ENCODE data around the gene DHRS1. TPM values are rescaled to one million over a fixed set of nuclear protein-coding genes. Genes with fewer than 3 reads are reported as not detected.
A peak's percentile ranks its signal among the peaks of the same experiment; 100 is the strongest.

Gene DHRS1
- total and polyA plus RNA-seq, 8 donors: 24.9 to 55.5 (median 42.6) TPM

- no peaks in the 10 kb centered on the region for H3K27me3 ChIP-seq
- TF ChIP-seq, protein P1, sequence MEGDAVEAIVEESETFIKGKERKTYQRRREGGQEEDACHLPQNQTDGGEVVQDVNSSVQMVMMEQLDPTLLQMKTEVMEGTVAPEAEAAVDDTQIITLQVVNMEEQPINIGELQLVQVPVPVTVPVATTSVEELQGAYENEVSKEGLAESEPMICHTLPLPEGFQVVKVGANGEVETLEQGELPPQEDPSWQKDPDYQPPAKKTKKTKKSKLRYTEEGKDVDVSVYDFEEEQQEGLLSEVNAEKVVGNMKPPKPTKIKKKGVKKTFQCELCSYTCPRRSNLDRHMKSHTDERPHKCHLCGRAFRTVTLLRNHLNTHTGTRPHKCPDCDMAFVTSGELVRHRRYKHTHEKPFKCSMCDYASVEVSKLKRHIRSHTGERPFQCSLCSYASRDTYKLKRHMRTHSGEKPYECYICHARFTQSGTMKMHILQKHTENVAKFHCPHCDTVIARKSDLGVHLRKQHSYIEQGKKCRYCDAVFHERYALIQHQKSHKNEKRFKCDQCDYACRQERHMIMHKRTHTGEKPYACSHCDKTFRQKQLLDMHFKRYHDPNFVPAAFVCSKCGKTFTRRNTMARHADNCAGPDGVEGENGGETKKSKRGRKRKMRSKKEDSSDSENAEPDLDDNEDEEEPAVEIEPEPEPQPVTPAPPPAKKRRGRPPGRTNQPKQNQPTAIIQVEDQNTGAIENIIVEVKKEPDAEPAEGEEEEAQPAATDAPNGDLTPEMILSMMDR (IDR thresholded peaks at IDR 0.05): no peak
- ATAC-seq: no peak
- H3K36me3 ChIP-seq: no peaks in the 10 kb centered on the region
- H3K4me1 ChIP-seq: peaks cover under 1 to 8% of the 10 kb centered on the region in 2 donors
- H3K4me3 ChIP-seq: no peak overlapping the region
- H3K9me3 ChIP-seq: no peaks in the 10 kb centered on the region
- no peak for DNase-seq
- no peak overlapping the region for H3K27ac ChIP-seq
- intact Hi-C loops (cut with DNase I): no loop called here
These were observed 44.4 kb upstream of the DHRS1 start for GRCh38 chr14:24343795-24344660.

GRCh38 chr14:24342889-24343288, 43.3 kb upstream of the DHRS1 start:
- Histone ChIP-seq H3K9me3 (no peaks in the 10 kb centered on the region), H3K36me3 (peaks cover 0 to 9% of the 10 kb centered on the region in 2 donors), H3K4me1 (peaks cover 3 to 20% of the 10 kb centered on the region in 2 donors), H3K27me3 (no peaks in the 10 kb centered on the region), H3K4me3 (no peak overlapping the region), H3K27ac (no peak overlapping the region)
- no peak for DNase-seq
- intact Hi-C loops (cut with DNase I): no loop called here
- TF ChIP-seq, protein P1 (IDR thresholded peaks at IDR 0.05): no peak
- ATAC-seq: no peak

DNA sequence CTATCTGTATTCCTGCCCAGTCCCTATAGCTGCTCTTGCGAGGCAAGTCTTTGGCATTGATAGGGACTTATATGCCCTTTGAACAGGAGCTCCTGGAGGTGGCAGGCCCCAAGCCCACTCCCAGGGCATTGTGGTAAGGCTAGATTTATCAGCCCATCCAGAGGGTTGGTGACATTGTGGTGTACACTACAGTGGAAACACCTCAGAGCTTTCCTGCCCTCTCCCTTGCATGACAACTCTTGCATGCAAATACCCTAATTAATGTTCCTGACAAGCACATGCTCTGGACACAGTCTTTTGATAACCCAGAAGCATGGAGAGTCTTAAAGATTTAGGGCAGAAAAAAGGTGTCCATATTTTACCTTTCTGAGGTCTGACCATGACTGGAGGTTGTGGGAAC, 41.0 kb upstream of the DHRS1 start:
- TF ChIP-seq, protein P1 (IDR thresholded peaks at IDR 0.05): no peak
- ATAC-seq (no peak), DNase-seq (no peak)
- H3K36me3 ChIP-seq: peaks cover 0 to 31% of the 10 kb centered on the region in 2 donors
- peaks cover 0 to 3% of the 10 kb centered on the region in 2 donors for H3K27me3 ChIP-seq
- no peaks in the 10 kb centered on the region for H3K9me3 ChIP-seq
- H3K4me3 ChIP-seq: no peak overlapping the region
- intact Hi-C loops (cut with DNase I): no loop called here
- peak overlapping the region in 1 of 2 donors; percentile 85 for H3K27ac ChIP-seq
- H3K4me1 ChIP-seq: peaks cover 3 to 40% of the 10 kb centered on the region in 2 donors

DNA sequence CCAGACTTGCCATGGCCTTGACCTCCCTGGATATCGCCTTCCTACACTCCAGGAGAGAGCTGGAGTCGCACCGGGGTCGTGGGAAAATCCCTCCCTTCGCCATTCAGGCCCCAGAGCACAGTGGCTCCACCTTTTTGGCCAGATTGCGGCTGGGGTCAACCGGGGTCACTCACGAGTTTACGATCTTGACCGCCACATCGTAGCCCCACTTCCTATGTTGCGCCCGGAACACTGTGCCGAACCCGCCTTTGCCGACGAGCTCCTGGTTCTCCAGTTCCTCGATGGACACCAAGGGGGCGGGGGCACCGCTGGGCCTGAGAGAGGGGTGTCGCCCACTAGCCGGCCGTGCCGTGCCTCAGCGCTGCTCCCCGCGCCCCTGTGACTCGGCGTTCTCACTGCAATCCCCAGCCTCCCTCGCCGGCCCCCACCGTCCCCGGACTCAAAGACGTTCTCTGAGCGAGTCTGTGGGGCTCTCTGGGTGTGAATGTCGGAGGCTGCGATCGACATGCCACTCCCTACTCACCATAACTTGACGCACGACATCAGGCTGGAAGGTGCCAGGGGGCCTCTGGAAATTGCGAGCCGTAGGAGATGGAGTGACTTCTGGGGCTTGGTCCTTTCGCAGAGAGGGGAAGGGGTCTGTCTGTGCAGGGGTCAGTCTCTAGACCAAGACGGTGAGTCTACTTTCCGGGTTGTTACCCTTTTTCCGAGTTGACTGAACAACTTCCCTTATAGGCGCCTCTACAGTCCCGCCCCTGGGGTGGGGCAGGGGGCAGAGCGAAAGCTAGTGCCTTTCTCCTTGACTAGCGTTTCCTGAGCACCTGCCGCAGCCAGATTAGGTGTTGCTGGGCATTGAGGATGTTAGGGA, 39.9 kb upstream of the DHRS1 start, which contains the start of gene RIPK3:
RIPK3 (minus strand) TSS at position 708 of the 868 bp plus-strand sequence; CDS start at position 543, 165 bp downstream.
- Histone ChIP-seq H3K27ac (peak within 1 kb of the TSS; percentile 29 to 85), H3K9me3 (no peaks in the 10 kb centered on the region), H3K27me3 (peaks cover 7 to 13% of the 10 kb centered on the region in 2 donors), H3K4me1 (peaks cover 9 to 51% of the 10 kb centered on the region in 2 donors), H3K4me3 (peak within 1 kb of the TSS; percentile 59 to 65), H3K36me3 (peaks cover 0 to 32% of the 10 kb centered on the region in 2 donors)
- DNase-seq: peak in 2 of 4 donors; percentile 79 to 94
- peak; percentile 94 for ATAC-seq
- TF ChIP-seq, protein P1 (IDR thresholded peaks at IDR 0.05): no peak
- intact Hi-C loops (cut with DNase I): loop anchor here (10.0 kb wide), 2 partner anchors 95 to 335 kb away; no protein-coding TSS in a partner anchor

Measured in left lung (tissue), 10 donors.